Medulla oblongata (tissue), 1 donor: ENCODE measurements around the gene RNF114.
"Not testable (repeated sequence)": the region's sequence is repeated elsewhere in the genome, so short reads cannot be mapped to it uniquely, and the experiment has no call there.

Experiments
- DNase-seq: peaks from one replicate; pipeline ENCODE4 v3.0.0-alpha.2; 2015; ENCODE audit errors: extremely low spot score

Gene RNF114

DNA sequence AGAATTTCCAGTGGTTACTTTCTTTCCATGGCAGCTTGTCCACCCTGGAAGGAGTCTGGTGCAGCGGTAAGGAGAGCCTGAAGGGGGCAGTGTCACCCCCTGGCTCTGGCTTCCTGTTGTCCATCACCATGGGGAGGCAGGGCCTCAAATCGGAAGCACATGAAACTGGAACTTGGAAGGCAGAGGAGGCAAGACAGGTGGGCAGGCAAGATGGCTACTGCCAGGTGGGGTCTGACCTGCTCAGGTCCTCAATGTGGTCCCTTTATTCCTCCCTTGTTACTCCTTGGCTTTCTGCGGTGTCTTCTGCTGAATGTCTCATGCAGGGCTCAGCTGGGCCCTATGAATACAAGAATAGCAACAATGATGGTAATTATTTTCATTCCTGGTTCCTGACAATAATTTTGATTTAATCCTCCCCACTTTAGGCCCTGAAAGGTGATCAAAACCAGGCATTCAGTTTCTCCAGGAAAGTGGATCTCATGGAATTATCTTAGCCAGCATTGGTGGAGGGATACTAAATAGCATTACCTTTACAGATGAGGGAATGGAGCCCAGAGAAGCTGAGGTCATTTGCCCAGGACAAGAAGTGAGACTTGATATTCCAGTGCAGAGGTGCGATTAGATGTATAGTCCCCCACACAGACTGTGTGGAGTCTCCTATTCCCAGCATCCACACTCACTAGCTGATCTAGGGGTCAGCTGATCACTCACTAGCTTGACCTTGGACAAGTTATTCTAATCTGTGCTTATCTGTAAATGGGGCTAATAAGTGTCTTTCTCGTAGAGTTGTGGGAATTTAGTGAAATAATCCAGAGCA, 29.0 kb downstream of the RNF114 start:
- no peak for DNase-seq

DNA sequence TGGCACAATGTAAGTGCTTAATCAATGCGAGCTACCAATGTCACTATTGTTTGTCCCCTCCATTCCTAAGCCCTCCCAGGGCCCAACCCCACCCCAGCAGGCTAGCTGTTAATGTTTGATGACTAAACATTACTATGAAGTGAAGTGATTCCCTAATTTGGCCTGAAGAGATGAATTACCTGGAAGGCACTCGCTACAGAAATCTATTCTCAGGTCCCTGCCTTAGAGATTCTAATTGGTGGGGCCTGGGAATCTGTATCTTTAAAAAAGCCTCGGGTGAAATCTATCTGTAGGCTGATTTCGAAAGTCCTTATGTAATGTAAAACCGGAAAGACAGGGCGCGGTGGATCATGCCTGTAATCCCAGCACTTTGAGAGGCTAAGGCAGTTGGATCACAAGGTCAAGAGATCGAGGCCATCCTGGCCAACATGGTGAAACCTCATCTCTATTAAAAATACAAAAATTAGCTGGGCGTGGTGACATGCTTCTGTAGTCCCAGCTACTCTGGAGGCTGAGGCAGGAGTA, 29.6 kb downstream of the RNF114 start:
- DNase-seq: no peak

DNA sequence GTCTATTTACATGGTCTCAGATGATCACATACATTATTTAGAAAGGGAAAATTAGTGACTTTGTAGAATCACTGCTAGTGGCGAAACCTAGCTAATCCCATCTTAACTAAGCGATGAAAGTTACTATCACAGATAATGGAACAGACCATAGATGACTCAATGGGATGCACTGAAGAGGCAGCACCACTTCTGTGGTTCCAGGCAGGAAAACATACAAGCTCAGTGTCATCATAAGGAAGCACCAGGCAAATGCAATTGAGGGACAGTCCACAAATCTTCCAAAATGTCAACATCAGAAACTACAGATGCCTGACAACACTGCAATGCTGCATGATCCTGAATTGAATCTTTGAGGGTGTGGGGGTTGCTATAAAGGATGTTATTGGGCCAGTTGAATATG, 30.7 kb downstream of the RNF114 start:
- DNase-seq: no peak

DNA sequence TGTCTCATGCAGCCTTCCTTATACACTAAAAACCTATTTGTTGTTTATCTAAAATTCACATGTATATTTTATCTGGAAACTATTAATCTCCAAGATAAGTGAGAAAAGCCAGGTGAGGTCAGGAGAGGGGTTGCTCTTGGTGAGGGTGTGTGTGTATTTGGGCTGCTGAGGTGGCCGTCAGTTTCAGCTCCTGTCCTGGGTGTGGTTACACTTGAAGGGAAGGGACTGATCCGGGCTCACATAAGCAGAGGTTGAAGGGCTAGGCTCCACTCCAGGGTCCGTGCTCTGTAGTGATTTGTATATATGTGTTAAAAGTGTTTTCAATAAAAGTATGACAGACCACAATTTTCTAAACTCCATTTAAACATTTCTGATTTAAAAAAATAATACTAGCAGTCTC, 33.0 kb downstream of the RNF114 start:
- no peak for DNase-seq

DNA sequence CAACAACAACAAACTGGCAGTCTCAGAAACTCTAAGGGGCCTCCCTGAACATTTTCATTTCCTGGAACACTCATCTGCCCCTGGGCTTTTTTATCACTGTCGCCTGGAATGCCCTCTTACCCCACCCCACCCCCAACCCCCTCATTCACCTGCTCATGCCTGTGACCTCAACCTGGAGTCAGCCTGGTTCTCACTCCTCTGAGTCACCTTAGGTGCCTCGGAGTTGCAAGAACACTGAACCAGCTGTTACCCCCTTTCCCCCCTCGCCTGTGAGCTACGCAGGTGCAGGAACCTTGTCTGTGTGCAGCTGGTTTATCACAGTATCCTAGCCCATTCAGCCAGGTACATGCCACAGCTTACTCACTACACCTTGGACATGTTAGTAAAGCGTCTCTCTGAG, 33.7 kb downstream of the RNF114 start:
- no peak for DNase-seq

DNA sequence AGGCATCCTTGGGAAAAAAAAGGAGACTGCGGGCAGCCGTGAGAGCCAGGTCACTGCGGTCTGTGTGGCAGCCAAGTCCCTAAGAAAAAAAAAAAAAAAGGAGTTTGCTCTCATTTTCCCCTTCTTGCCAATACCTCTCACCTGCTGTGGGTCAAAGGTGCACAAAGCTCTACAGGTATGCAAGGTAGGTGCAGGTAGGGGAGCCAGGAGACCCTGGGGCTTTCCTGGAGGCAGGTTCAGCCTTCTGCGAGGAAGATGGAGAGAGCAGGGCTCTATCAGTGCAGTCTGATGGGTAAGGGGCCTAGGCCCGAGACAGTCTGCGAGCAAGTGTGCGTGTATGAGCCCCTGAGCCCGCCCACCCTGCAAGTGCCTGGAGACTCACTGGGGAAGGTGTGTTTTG, 34.3 kb downstream of the RNF114 start:
- DNase-seq: no peak

DNA sequence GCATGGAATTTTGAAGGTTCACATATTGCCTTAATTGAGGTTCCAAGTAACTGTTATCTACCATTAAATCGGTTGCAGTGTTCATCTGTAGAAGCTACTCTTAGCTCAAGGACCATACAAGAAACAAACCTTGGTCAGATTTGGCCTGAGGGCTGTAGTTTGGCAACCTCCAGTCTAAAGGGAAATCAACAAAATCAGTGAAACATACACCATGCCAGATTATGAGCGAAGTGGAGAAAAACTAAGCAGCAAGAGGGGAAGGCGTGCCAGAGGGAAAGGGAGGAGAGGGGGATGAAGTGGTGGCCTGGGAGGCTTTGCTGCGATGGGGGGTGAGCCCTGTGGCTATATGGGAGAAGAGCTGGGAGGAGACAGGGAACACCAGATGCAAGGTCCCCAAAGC, 37.8 kb downstream of the RNF114 start:
- DNase-seq: no peak

DNA sequence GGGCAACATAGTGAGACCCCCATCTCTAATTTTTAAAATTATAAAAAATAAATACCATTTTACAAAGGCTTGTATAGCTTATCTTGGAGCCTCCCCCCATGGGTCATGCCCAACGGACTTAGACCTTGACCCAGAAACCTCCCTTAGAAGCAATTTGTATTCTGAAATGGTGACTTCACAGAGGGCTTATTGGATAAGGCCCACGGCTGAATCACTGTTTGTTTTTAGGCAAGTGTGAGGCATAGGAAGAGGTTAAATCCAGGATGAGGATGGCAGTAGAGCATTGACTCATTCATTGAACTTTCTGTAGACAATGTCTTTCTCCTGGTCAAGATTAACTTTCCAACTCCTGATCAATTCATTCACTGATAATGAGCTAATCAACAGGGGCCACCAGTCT, 40.3 kb downstream of the RNF114 start:
- no peak for DNase-seq

DNA sequence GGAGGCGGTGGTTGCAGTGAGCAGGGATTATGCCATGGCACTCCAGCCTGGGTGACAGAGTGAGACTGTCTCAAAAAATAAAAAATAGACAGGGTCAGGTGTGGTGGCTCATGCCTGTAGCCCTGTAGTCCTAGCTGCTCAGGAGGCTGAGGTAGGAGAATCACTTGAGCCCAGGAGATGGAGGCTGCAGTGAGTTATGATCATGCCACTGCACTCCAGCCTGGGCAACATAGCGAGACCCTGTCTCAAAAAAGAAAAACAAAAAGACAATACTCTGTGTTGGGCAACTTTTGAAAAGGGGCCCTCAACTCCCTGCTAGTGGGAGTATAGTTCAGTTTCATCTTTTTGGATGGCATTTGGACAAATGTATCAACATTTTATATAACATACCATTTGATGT, 41.5 kb downstream of the RNF114 start:
- DNase-seq: not testable (repeated sequence)

DNA sequence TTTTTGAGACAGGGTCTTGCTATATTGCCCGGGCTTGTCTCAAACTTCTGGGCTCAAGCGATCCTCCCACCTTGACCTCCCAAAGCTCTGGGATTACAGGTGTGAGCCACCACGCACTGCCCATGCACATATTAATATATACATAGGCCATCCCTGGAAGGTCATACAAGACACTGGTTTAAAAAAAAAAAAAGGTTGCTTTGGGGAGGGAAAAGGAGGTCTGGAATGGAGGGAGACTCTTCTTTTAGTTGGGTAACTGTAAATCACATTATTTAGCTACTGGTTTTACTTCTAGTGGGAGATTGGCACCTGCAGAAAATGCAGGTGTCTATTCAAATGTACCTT, 42.5 kb downstream of the RNF114 start:
- no peak for DNase-seq

DNA sequence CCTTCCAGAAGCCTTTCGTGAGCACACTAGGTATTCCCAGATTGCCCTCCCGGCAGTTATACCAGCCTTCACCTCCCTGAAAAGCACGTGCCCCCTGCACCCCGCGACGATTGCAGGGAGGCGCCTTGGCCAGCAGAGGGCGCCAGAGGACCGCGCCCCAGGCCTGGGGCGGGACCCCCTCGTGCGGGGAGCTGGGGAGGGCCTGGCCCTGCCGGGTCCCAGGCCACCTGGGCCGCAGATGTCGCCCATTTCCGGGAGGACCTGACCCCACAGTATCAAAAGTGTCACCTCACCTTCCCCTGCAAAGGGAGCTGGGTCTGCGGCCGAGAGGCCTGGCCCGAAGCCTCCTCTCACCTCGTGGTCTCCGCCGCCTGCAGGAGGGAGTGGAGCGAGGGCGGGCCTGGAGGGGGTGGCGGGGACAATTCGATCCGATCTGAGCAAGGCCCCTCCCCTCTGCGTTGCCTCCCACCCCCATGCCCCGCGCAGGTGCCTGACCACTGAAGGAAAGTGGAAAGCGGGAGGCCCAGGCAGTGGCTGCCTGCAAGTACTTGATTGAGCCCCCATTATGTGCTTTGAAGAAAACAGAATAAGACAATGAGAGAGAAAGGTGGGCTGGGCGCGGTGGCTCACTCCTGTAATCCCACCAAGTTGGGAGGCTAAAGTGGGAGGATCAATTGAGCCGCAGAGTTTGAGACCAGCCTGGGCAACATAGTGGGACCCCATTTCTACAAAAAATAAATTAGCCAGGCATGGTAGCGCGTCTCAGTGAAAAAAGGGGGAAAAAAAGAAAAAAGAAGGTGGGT, 43.0 kb downstream of the RNF114 start:
- peak; percentile 77 for DNase-seq

DNA sequence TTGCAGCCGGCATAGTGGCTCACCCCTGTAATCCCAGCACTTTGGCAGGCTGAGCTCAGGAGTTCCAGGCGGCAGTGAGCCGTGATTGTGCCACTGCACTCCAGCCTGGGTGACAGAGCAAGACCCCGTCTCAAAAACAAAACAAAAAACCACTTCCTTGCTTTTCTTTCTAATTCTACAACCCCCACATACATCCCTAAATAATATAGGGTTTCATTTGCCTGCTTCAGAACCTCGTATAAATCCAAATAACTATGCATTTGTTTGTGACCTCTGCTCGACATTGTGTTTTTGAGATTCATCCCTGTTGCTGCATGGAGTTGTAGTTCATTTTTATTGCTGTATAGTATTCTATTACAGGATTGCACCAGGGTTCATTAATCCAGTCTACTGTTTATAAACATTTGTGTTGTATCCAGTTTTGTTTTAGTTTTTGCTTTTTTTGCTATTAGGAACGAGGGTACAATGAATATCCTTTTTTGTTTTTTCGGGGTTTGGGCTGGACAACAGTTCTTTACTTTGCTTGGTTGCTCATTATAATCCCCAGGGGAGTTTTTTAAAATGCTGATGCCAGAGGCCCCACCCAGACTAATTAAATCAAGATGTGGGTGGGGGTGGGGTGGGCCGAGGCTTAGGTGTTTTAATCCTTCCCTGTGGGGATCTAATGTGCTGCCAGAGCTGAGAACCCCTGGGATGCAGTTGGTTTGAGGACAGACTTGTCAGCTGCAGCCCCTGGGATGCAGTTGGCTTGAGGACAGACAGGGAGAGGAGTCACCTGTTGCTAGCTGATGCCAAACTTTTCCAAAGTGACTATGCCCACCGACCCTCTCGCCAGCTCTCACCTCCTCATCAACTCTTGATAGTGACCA, 44.2 kb downstream of the RNF114 start:
- no peak for DNase-seq

DNA sequence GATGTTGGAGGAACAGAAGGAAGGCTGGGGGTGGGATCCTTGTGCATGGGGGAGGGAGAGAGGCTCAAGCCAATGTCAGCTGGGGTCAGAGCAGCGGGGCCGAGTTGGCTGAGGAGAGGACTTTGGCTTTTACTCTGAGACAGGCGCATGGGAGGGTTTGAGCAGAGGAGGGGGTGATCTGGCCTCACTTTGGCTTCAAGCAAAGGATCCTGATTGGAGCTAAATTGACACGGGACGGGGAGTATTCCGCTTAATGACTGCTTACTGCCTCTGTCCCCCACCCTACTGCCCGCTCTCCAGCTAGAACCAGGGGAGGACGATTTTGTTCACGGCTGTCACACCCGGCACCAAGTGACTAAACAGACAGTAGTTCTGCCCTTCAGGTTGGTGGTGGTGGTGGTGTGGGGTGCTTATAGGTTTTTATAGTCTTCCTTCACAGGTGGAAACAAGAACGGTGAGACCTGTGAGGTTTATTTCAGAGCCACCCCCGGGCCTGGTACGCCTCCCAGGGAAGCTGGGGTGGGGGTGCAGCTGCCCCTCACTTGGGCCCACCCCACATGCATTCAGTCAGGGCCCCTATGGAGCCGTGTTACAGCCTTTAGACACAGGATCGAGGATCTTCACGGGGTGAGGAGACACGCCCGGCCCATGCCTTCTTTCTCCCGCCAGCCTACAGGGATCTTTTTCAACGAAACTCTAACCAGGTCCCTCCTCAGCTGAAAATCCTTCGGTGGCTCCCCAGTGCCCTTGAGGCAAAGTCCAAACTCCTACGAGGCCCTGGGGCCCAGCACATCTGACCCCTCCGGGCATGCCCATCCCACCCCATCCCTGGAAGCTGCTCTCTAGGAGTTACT, 45.2 kb downstream of the RNF114 start:
- DNase-seq: no peak

DNA sequence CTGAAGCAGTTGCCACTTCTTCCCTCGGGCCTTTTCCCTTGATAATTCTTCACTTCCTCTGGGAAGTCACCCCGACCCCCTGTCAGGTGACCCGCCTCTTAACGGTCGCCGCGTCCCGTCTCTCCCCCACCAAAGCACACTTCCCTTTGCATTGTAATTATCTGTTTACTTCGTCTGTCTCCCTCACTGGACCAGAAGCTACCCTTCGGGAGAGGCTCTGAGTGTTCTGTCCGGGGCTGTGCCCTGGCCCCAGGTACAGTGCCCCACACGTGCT, 45.8 kb downstream of the RNF114 start:
- DNase-seq: no peak

DNA sequence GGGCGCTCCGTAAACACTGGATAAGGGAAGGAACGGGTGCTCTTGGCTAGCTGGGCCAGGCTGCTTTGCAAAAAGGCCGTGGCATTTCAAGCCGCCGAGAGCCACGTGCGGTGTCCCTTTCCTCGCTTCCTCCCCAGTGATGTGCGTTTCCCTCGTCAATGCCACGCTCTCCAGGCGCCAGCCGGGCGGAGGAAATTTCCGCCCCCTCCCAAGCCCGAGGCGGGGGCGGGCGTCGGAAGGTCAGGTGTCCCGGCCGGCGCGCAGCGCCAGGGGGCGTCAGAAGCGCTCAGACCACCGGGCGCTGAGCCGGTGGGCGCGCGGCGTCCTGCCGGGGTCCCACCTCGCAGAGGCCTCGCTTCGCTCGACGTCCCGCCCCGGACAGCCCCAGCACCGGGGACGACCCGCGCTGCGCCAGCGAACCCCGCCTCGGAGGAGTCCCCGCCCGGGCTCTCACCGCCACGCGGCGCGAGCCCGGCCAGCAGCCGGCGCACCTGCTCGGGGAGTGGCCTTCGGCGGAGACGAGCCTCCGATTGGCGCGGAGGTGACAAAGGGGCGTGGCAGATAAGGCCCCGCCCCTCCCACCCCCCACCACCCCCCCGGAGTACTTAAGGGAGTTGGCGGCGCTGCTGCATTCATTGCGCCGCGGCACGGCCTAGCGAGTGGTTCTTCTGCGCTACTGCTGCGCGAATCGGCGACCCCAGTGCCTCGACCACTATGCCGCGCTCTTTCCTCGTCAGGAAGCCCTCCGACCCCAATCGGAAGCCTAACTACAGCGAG, 46.3 kb downstream of the RNF114 start, which contains the start of gene SNAI1:
Gene SNAI1, plus strand, starts transcription at position 635 of the 777 bp plus-strand sequence. Its CDS starts 80 bp downstream, at position 715.
- peak; percentile 80 for DNase-seq

DNA sequence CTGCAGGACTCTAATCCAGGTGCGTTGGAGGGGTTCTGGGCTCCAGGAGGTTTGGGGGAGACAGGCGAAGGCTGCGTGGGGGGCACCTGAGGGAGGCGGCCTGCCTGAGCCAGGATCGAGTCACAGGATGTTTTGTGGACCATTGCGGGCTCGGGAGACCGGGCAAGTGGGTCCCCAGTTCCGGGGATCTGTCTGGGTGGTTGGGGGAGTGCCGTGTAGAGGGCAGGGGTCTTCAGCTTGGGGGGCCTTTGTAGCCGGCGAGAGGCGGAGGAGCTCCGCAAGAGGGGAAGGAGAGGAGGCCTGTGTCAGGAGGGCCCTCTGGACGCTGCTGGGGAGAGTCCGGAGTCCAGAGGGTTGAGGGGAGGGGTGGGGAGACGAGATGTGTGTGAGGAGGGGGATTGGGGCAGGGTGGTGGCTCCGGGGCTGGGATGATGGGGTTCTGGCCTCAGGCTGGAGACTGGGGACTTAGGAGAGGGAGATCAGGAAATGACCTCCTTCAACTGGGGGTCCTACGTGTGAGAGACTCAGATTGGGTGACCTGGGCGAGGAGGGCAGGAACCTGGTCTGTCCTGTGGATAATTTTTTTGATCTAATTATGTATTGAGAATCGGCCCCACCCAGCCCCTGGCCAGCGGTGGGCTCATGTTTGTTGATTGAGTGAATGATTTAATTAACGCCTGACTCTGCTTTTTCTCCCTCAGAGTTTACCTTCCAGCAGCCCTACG, 47.1 kb downstream of the RNF114 start:
- no peak for DNase-seq

DNA sequence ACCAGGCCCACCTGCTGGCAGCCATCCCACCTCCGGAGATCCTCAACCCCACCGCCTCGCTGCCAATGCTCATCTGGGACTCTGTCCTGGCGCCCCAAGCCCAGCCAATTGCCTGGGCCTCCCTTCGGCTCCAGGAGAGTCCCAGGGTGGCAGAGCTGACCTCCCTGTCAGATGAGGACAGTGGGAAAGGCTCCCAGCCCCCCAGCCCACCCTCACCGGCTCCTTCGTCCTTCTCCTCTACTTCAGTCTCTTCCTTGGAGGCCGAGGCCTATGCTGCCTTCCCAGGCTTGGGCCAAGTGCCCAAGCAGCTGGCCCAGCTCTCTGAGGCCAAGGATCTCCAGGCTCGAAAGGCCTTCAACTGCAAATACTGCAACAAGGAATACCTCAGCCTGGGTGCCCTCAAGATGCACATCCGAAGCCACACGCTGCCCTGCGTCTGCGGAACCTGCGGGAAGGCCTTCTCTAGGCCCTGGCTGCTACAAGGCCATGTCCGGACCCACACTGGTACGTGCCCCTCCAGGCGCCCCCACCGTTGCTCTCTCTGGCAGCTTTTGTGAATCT, 47.7 kb downstream of the RNF114 start:
- no peak for DNase-seq

DNA sequence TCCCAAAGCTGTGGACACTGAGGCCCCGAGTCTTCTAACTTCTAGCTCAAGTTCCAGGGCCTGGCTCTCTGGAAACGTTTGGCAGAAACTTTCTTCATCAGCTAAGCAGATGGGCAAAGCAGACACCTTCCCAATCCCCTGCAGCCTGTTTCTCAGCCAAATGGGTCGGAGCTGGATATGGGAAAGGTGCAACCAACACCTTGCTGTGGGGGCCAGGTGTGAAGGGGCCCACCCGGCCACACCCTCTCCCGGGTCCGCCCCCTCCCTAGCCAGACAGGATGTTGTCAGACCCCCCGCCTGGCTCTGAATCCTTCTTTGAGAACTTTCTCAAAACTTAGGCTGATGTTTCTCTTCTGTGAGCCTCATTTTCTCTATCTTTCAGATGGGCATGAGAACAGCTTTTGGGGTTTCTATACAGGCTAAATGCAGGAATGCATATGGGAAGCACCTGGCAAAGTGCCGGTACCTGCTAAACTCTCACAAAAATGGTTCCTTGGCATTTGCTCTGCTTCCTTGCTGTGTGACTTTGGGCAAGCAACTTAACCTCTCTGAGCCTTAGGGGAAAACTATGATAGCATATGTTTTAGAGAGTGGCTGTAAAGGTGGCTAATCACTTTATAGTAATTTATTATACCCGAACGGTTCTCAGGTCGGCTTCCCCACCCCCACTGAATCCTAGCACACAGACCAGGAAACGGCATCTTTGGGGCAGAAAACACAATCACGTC, 48.4 kb downstream of the RNF114 start:
- no peak for DNase-seq

DNA sequence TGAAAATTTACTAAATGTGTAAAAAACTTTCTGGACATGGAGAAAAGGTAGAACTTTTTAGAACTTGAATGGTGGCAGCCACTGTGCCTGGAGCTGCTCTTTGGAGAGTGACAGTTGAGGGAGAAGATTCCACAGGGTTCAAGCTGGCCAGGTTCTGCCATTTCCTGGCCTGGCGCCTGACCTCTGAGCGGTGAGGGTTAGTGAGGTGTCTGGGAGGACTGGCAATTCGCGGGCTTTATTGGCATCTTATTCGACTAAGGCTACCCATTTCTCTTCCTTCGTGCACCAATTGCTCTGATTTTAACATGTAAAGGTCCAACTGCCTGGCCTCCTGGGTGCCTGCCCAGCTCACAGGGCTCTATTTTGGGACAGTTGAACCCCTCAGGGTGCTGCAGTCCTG, 49.0 kb downstream of the RNF114 start:
- DNase-seq: no peak
